G401 (cell line): Measurements from ENCODE around the gene RHOU. TPM values are rescaled to one million over a fixed set of nuclear protein-coding genes. Genes with fewer than 3 reads are reported as not detected.

Experiments
- DNase-seq: peaks from one replicate; pipeline ENCODE4 v3.0.0-alpha.2; 2015; ENCODE audit warnings: low spot score
- in situ Hi-C: cut with HindIII; loops from 2 replicates; pipeline ENCODE4 v1.10.0; 2016; ENCODE audit warnings: low sequenced_read_pairs, mixed read lengths
- total RNA-seq: library from RNA; depleted of rRNA; stranded (reverse); fragments of >200 nt; shearing (Covaris generic); gene quantifications from 2 replicates; pipeline ENCODE4 v1.2.3, GENCODE V29; 2014; rRNA removed

RHOU gene
- total RNA-seq, 1 experiment from 2014 or later, result 0.54 TPM

- DNase-seq, result no peak
- in situ Hi-C loops, result no loop called here
Measured at GRCh38 chr1:228781161-228781808, 46.0 kb downstream of the RHOU start.

- no peak for DNase-seq
- in situ Hi-C loops, result no loop called here
Measured at GRCh38 chr1:228781809-228782661, 46.8 kb downstream of the RHOU start.

GRCh38 chr1:228782662-228783417 lies 47.6 kb downstream of the RHOU start:
- in situ Hi-C loops, result no loop called here

GRCh38 chr1:228783418-228784040 lies 48.2 kb downstream of the RHOU start:
- in situ Hi-C loops, result no loop called here
- DNase-seq, result no peak

More at GRCh38 chr1:228782662-228783417, 47.6 kb downstream of the RHOU start:
- DNase-seq, result no peak

- DNase-seq, result no peak
- in situ Hi-C loops, result no loop called here
Measured at GRCh38 chr1:228784181-228784580, 48.9 kb downstream of the RHOU start.

- DNase-seq, result no peak
- in situ Hi-C loops, result no loop called here
Measured at GRCh38 chr1:228785366-228786330, 50.4 kb downstream of the RHOU start.

GRCh38 chr1:228786361-228787129 lies 51.3 kb downstream of the RHOU start:
- in situ Hi-C loops, result no loop called here
- DNase-seq, result no peak

GRCh38 chr1:228791791-228792190 lies 56.5 kb downstream of the RHOU start:
- no peak for DNase-seq
- in situ Hi-C loops, result no loop called here

GRCh38 chr1:228792601-228793000 lies 57.3 kb downstream of the RHOU start:
- no peak for DNase-seq
- in situ Hi-C loops, result no loop called here

- no peak for DNase-seq
- in situ Hi-C loops, result no loop called here
Measured at GRCh38 chr1:228793032-228793431, 57.8 kb downstream of the RHOU start.

- no peak for DNase-seq
- in situ Hi-C loops, result no loop called here
Measured at GRCh38 chr1:228794173-228794572, 58.9 kb downstream of the RHOU start.

GRCh38 chr1:228794810-228795209 lies 59.5 kb downstream of the RHOU start:
- DNase-seq, result no peak
- in situ Hi-C loops, result no loop called here

- in situ Hi-C loops, result no loop called here
- DNase-seq, result no peak
Measured at GRCh38 chr1:228795596-228795995, 60.3 kb downstream of the RHOU start.

Other genes starting within 250 kb of the RHOU start
- gene RNF187, start 248.1 kb upstream of the RHOU start, total RNA-seq, result 136 and 168 TPM in 2 replicates